WTC11 (cell line): ENCODE results near the gene PACSIN1.

Experiments used
- TP53 ChIP-seq: sonication (generic); formaldehyde crosslinking; IDR thresholded peaks from 2 replicates; pipeline ENCODE4 v1.8.1; 2023; ENCODE audit warnings: mild to moderate bottlenecking, missing genetic modification reagents
- ZNF263 ChIP-seq: sonication (generic); formaldehyde crosslinking; IDR thresholded peaks from 2 replicates; pipeline ENCODE4 v1.8.1; 2022; ENCODE audit warnings: low read depth, mild to moderate bottlenecking, moderate library complexity, missing genetic modification reagents
- TF ChIP-seq, protein P1 (sequence below): fragments of 200-600 bp; IDR thresholded peaks from 2 replicates; pipeline ENCODE4 v1.8.0; 2022; ENCODE audit warnings: antibody characterized with exemption

DNA sequence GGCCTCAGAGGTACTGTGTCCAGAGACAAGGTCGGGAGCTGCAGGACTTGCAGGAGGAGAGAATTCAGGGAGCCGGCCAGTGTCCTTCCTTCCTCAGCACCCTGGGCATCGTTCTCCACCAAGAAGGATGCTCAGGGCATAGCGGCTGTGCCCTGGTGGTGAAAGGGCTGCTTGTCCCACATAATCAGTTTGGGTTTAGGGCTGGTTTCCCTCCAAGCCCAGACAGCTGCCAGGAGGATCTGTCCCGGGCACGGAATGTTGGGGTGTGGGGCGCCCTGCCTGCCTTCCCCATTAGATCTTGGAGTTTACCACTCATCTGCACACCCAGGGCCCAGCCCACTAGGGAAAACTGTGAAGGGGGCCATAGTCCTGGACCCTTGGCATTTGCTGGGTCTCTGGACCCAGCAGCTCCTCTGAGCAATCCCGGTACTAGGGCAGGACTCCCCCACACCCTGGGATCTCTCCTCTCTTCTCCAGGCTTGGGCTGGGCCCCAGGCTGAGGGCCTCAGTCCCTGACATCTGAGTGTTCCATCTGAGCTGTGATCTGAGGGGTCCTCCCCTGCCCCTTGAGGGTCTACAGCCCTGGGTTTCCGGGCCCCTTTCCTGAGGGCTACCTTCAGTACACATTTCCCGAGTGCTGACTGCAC is 108.9 kb downstream of the PACSIN1 start:
- TF ChIP-seq TP53 (CRISPR knock-in tag) (no peak), ZNF263 (CRISPR knock-in tag) (no peak)
- TF ChIP-seq, protein P1, sequence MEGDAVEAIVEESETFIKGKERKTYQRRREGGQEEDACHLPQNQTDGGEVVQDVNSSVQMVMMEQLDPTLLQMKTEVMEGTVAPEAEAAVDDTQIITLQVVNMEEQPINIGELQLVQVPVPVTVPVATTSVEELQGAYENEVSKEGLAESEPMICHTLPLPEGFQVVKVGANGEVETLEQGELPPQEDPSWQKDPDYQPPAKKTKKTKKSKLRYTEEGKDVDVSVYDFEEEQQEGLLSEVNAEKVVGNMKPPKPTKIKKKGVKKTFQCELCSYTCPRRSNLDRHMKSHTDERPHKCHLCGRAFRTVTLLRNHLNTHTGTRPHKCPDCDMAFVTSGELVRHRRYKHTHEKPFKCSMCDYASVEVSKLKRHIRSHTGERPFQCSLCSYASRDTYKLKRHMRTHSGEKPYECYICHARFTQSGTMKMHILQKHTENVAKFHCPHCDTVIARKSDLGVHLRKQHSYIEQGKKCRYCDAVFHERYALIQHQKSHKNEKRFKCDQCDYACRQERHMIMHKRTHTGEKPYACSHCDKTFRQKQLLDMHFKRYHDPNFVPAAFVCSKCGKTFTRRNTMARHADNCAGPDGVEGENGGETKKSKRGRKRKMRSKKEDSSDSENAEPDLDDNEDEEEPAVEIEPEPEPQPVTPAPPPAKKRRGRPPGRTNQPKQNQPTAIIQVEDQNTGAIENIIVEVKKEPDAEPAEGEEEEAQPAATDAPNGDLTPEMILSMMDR: no peak
